DMS114 treated with DMSO at 0.1 percent for 48 hours (cell line): ENCODE results near the gene ACTBL2.

Source experiments
- DNase-seq: peaks from one replicate; lab custom pipeline; 2025; ENCODE audit not compliant: unreplicated experiment; lab: John Stamatoyannopoulos, UW

Gene ACTBL2

DNA sequence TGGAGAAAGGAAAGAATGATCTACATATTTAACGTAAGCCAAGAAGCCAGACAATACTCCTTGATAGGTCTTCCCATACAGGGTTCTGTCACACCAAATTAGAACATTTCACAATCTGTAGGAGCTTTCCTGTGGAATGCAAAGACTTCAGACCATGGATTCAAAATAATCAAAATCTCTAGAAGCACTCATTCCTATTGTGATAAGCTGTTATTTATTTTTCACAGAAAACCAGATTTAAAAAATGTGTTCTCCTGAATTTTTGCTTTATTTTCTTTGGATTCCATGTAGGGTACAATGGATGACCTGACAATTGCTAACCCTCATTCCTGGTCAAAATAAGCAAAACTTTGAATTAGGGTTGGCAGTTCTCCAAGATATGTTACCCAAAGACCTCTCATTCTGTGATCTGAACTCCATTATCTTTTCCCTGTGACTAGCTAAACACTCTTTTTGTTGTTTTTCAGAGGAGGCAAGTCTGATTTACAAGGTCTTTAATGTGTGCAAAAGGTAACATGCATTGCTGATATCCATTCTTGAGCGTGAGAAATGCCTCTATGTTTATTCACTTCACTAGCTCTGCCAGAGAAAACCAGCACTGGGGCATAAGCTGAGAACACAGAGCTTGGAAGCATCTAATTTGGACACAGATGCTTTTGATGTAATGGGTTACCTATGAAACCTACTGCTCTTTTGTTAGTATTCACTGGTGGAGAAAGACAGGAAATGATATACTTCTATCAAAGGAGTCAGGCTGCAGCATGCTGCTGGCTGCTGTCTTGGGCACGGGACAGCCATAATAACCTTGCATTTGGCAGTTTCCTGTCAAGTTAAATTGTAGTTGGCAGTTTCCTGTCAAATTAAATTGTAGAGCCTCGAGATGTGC, 31.4 kb downstream of the ACTBL2 start:
- DNase-seq: no peak

DNA sequence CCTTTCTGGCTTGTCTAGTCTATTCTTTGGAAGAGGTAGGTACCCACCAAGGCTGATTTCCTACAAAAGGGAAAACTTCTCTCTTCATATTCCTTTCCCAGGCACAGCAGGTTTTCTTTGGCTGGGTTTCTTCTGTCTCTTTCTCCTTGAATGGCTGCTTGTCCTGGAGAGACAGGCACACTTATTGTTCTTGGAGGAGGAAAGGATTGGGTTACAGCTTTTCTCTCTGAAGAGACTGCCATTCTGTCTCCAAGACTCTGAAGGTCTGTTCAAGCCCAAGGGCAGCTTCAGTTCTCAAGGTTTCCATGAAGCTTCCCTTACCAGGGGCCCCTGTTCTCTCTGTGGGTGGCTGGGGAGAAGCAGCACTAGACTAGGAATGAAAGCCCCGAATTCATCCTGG, 33.9 kb downstream of the ACTBL2 start:
- no peak for DNase-seq

GRCh38 chr5:57448287-57448686, 34.3 kb downstream of the ACTBL2 start:
- no peak for DNase-seq

DNA sequence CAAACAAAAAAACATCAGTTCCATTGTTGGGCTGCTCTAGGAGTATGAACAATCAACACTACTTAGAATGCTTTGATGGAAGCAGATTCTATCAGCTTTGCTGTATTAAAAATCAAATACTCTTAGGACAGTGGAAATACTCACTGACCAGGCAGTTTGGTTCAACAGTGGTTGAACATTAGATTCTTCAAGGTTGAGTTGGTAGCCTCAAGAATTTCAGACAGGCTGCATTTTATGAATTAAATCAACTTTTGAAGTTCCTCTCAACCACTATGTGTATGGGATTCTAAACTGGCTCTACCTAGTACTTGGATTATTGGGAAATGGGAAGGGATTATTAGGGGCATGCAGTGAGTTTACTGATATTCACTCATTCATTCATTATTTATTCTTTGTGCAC, 35.0 kb downstream of the ACTBL2 start:
- no peak for DNase-seq

DNA sequence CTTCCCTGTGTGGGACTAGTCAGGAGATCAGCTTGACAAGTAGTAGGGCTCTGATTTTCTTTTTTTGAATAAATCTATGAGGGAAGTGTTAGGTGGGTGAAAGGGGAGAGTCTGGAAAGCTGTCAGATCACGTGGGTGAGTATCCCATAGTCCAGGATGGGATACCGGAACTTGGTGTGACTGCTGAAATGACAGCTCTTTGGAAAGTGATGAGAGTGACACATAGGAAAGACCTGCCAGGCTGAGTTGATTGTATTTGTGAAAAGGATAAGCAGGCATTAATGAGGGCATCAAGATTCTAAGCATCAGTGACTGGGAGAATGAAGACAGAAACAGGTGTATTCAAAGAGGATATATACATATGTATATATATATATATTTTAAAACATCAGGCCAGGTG, 35.6 kb downstream of the ACTBL2 start:
- DNase-seq: no peak

- no peak for DNase-seq
Observed at GRCh38 chr5:57445705-57446037, 36.9 kb downstream of the ACTBL2 start.

DNA sequence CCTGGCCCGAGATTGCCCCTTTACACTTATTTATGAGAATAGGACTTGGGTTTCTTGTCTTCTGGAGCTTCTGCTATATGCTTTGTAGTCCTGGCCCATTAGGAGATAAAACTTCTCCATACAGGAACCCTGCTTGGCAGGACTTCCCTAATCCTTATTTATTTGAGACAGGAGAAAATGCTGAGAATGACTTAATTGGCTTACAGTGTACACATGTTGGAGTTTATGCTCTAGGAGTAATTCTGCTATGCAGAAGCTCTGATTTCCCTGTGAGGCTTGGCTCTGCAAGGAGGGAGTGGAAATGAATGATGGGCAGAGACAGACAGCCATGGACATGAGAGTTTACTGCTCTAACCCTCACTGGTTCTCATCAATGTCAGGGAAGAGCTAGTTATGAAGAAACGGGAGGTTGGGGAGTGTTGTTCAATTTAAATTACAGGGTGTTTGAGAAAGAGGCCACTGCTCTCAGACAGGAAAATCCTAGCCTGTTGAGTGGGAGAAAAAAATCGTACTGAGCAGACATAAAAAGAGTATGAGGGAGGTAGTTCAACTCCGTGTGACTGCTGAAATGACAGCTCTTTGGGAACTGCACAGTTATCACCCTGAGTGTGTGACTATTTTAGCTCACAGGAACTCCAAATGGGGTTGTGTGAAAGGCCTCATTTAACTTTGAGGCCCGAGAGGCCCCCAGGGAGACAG, 37.5 kb downstream of the ACTBL2 start:
- no peak for DNase-seq

DNA sequence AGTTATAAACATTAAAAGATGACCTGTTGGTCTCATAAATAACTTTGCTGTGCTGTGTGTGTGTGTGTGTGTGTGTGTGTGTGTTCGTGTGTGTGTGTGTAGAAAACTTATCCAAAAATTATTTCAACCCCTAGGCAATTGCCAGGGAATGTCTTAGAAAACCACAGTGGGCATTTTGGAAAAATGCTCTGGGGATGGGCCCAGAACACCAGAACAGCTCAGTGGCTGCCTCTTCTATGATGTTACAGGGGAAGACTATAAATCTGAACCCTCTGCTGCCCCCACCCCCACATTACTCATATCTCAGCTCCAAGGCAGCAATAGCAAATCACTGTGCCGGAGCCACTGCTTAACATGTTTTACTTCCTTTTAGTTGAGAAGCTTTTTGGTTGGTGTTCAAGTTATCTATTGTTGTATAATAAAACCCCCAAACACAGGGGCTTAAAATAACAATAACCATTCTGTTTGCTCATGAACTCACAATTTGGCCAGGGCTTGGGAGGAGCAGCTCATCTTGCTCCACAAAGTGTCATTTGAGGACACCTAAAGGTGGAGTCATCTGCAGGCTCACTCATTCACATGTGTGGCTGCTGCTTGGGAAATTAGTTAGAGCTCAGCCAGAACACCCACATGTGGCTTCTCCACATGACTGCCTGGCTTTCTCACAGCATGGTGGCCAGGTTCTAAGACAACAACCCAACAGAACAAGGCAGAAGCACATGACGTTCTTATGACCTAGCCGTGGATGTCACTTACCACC, 40.4 kb downstream of the ACTBL2 start:
- no peak for DNase-seq

GRCh38 chr5:57441557-57441956, 41.1 kb downstream of the ACTBL2 start:
- DNase-seq: no peak

- no peak for DNase-seq
Observed at GRCh38 chr5:57439601-57440000, 43.0 kb downstream of the ACTBL2 start.

- DNase-seq: no peak
Observed at GRCh38 chr5:57437976-57438805, 44.4 kb downstream of the ACTBL2 start.

GRCh38 chr5:57436586-57436985, 46.0 kb downstream of the ACTBL2 start:
- DNase-seq: no peak

GRCh38 chr5:57435701-57436134, 46.9 kb downstream of the ACTBL2 start:
- no peak for DNase-seq

DNA sequence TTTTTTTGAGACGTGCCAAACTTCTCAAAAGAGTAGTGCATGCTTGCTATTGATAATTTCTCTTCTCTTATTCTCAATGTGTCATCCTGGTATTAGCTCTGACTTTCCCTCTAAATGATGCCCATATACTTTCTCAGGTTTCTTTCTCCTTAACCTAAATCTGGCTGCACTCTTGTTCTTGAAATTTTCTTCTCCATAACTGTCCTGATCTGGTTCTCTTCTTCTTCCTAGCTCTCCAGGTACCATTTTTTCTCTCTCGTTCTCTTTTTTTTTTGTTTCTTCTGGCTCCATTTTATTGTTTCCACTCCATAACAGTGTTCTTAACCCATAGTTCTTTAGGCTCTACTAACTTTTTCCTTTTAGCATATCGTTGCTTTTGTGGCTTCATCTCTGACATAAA, 47.9 kb downstream of the ACTBL2 start:
- DNase-seq: no peak

DNA sequence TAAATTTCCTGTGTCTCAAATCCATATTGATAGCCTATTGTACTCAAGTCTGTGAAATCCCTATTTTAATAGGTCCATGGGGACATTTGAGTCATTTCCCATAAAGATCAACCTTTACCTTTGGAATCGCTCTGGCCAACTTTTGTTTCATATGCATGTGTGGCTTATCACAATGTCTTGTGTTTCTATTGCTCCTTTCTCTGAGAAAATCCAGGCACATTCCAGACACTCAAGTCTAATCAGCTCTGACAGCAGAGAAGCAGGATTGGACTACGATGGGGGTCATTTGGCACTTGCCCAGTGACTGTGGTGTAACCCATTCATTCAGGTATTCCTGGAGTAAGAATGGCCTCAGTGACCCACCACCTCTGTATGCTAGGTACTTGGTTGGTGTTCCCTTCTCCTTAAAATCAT, 48.4 kb downstream of the ACTBL2 start:
- DNase-seq: no peak

DNA sequence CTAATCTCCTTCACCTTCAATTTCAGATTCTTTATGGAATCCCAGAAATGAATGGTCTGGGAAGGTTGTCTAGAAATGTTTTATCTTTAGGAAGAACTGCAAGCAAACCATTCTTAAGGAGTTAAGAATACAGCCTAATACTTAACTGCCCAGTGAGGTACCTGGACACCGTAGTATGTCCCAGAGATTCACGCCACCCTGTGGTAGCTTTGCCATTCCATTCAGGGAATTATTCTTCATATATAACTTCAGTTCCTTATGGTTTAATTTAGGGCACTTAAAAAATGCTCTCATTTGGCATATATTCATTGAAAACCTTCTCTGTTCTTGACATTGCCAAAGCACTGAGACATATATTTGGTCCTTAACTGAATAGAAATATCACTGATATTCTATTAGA, 49.7 kb downstream of the ACTBL2 start:
- peak; percentile 2 for DNase-seq

GRCh38 chr5:57431759-57432158, 50.9 kb downstream of the ACTBL2 start:
- DNase-seq: no peak
